SU-DHL-6 (cell line): ENCODE data around the gene HDGFL3.

Source experiments
- H2AFZ ChIP-seq: fragments of 200-600 bp; sonication (generic); 2 replicates; pipeline ENCODE4 v1.6.1; 2014; ENCODE audit warnings: low read depth, mild to moderate bottlenecking, moderate library complexity, mixed read lengths, antibody characterized with exemption, low read length; ENCODE audit not compliant: severe bottlenecking
- H3F3A ChIP-seq: fragments of 200-600 bp; shearing (Covaris generic); 2 replicates; pipeline ENCODE4 v1.6.0; 2016; ENCODE audit warnings: antibody characterized with exemption, mild to moderate bottlenecking; ENCODE audit not compliant: insufficient read depth
- H3K27ac ChIP-seq: fragments of 200-600 bp; sonication (generic); 2 replicates; pipeline ENCODE4 v1.5.1; 2016; ENCODE audit warnings: low read depth, mild to moderate bottlenecking, low read length, moderate library complexity, mixed read lengths
- H3K27me3 ChIP-seq: fragments of 200-600 bp; sonication (generic), shearing (Covaris generic); 2 replicates; pipeline ENCODE4 v1.6.0; 2014; ENCODE audit warnings: mild to moderate bottlenecking, low read length
- H3K36me3 ChIP-seq: fragments of 200-600 bp; sonication (generic); 2 replicates; pipeline ENCODE4 v1.6.1; 2014; ENCODE audit warnings: mild to moderate bottlenecking, low read length, mixed read lengths
- H3K4me2 ChIP-seq: fragments of 300-600, 200-600 bp; shearing (Covaris generic), sonication (generic); 2 replicates; pipeline ENCODE4 v1.6.0; 2014; ENCODE audit warnings: low read length, low read depth, mild to moderate bottlenecking; ENCODE audit not compliant: poor library complexity, severe bottlenecking
- H3K4me3 ChIP-seq: fragments of 200-600 bp; sonication (generic); 2 replicates; pipeline ENCODE4 v1.5.1; 2014; ENCODE audit warnings: antibody characterized with exemption, low read length, mild to moderate bottlenecking, mixed read lengths; ENCODE audit not compliant: insufficient read depth, poor library complexity, severe bottlenecking
- H3K79me2 ChIP-seq: fragments of 200-600 bp; sonication (generic); 2 replicates; pipeline ENCODE4 v1.6.1; 2014; ENCODE audit warnings: mild to moderate bottlenecking, low read length, moderate library complexity; ENCODE audit not compliant: insufficient read depth
- H3K9ac ChIP-seq: fragments of 200-600 bp; sonication (generic); 2 replicates; pipeline ENCODE4 v1.7.0; 2014; ENCODE audit warnings: mild to moderate bottlenecking, low read length
- H3K9me2 ChIP-seq: fragments of 200-600 bp; sonication (generic); replicated peaks from 2 replicates; pipeline ENCODE4 v1.6.1; 2014; ENCODE audit warnings: low read length; ENCODE audit not compliant: insufficient read depth
- H3K9me3 ChIP-seq: fragments of 200-600 bp; sonication (generic); 2 replicates; pipeline ENCODE4 v1.6.1; 2014; ENCODE audit warnings: low read length, mixed read lengths; ENCODE audit not compliant: insufficient read depth
- H4K20me1 ChIP-seq: fragments of 200-600 bp; sonication (generic); 2 replicates; pipeline ENCODE4 v1.6.1; 2014; ENCODE audit warnings: low read depth, mild to moderate bottlenecking, antibody characterized with exemption, low read length, moderate library complexity, mixed read lengths
- EZH2phosphoT487 ChIP-seq: fragments of 200-600 bp; sonication (generic), shearing (Covaris generic); conservative IDR thresholded peaks from 2 replicates; pipeline ENCODE4 v1.6.1; 2018; ENCODE audit warnings: mild to moderate bottlenecking, antibody characterized with exemption, low read length, moderate library complexity, mixed read lengths
- TF ChIP-seq, protein P1 (sequence below): fragments of 200-600 bp; sonication (generic); IDR thresholded peaks from one replicate; pipeline ENCODE4 v1.5.1; 2017; ENCODE audit warnings: antibody characterized with exemption, mild to moderate bottlenecking, low read length, moderate library complexity; ENCODE audit not compliant: insufficient read depth, poor library complexity, severe bottlenecking

The HDGFL3 gene

DNA sequence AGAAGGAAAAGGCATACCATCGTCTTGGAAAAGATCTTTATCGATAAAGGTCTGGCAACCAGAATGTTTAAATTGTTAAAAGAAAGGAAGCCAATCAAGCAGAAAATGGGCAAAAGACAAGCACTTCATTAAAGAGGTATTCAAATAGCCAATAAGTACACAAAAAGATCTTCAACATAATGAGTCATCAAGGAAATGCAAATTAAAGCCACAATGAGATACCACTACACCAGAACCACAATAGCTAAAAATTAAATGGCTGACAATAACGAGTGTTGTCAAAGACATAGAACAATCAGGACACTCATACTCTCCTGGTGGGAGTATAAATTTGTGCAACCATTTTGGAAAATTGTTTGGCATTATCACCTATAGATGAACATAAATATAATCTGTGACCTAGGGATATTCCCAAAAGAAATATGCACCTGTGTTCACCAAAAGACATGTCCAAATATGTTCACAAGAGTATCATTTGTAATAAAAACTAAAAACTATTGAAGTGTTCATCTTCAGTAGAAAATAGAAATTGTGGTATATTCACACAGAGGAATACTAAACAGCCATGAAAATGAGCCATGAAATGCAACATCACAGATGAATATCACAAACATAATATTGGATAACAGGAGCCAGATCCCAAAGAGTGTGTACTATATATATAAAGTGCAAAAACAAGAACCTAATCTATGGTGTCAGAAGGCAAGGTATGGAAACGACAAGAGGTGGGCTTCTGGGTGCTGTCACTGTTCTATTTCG is 126.2 kb downstream of the HDGFL3 start:
- Histone ChIP-seq H3K36me3 (no peaks in the 10 kb centered on the region), H3K4me3 (no peak overlapping the region), H2AFZ (no peak overlapping the region), H3K27me3 (no peaks in the 10 kb centered on the region), H3K9ac (no peak overlapping the region), H3K9me3 (no peaks in the 10 kb centered on the region), H3F3A (no peaks in the 10 kb centered on the region), H3K9me2 (no peaks in the 10 kb centered on the region), H3K27ac (no peak overlapping the region), H3K79me2 (no peaks in the 10 kb centered on the region), H4K20me1 (no peaks in the 10 kb centered on the region), H3K4me2 (no peak overlapping the region)
- TF ChIP-seq, protein P1, sequence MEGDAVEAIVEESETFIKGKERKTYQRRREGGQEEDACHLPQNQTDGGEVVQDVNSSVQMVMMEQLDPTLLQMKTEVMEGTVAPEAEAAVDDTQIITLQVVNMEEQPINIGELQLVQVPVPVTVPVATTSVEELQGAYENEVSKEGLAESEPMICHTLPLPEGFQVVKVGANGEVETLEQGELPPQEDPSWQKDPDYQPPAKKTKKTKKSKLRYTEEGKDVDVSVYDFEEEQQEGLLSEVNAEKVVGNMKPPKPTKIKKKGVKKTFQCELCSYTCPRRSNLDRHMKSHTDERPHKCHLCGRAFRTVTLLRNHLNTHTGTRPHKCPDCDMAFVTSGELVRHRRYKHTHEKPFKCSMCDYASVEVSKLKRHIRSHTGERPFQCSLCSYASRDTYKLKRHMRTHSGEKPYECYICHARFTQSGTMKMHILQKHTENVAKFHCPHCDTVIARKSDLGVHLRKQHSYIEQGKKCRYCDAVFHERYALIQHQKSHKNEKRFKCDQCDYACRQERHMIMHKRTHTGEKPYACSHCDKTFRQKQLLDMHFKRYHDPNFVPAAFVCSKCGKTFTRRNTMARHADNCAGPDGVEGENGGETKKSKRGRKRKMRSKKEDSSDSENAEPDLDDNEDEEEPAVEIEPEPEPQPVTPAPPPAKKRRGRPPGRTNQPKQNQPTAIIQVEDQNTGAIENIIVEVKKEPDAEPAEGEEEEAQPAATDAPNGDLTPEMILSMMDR = no peak
- no peak for TF ChIP-seq EZH2phosphoT487

DNA sequence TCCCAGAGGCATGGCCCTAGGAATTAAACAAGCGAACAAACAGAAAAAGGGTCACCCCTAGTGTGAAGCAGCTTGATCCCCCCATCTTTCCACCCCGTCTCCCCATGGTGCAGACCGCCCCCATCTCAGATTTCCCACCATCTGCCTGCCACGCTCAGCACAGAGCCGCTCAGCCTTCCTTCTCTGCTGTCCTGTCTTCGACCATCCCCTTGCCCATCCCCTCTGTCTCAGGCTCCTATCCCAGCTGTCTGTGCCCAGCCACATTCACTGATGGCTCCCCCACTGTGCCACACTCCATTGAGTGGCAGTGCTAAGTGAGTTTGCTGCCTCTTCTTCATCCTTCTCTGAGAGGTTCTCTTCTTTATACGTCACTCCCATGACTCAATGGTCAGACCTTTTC is 128.9 kb downstream of the HDGFL3 start:
- Histone ChIP-seq H3K79me2 (no peaks in the 10 kb centered on the region), H3K27ac (no peak overlapping the region), H3K36me3 (no peaks in the 10 kb centered on the region), H3K9me2 (no peaks in the 10 kb centered on the region), H3K27me3 (no peaks in the 10 kb centered on the region), H3F3A (no peaks in the 10 kb centered on the region), H3K9ac (no peak overlapping the region), H3K4me3 (no peak overlapping the region), H4K20me1 (no peaks in the 10 kb centered on the region), H2AFZ (no peak overlapping the region), H3K4me2 (no peak overlapping the region), H3K9me3 (peaks cover under 1% of the 10 kb centered on the region; the same call in 1 of the 2 replicates)
- TF ChIP-seq EZH2phosphoT487 = no peak
- TF ChIP-seq, protein P1 = no peak
